GM12878 (cell line): ENCODE results near the gene KMO. TPM values are rescaled to one million over a fixed set of nuclear protein-coding genes. Genes with fewer than 3 reads are reported as not detected.

Experiments
- ATAC-seq: fragments of 200-7000 bp; cut with Tn5 transposase; 3 replicates; pipeline ENCODE4 v1.9.1; 2020; ENCODE audit warnings: mild to moderate bottlenecking, moderate library complexity
- BruUV-seq: library from RNA; stranded (reverse); fragments of 400-500 nt; replicated peaks from 2 replicates; lab custom pipeline; 2021; lab: Mats Ljungman, UMichigan
- CTCF ChIA-PET: fragments of 300-600 bp; sonication (Branson Sonifier 250); formaldehyde crosslinking; extraction: SDS; loops from one replicate; lab custom pipeline; 2021; ENCODE audit warnings: inconsistent platforms; lab: Yijun Ruan, JAX
- POLR2A ChIA-PET: fragments of 350-600 bp; formaldehyde crosslinking; extraction: SDS; loops from one replicate; lab custom pipeline; 2021; ENCODE audit warnings: inconsistent platforms; lab: Charles Lee
- RAD21 ChIA-PET: fragments of 300-600 bp; sonication (Branson Sonifier 250); formaldehyde crosslinking; loops from one replicate; lab custom pipeline; 2023; ENCODE audit warnings: antibody characterized with exemption; ENCODE audit not compliant: unreplicated experiment; lab: Charles Lee
- SMC1A ChIA-PET: fragments of 300-600 bp; sonication (Branson Sonifier 250); formaldehyde crosslinking; loops from one replicate; lab custom pipeline; 2023; ENCODE audit not compliant: unreplicated experiment, uncharacterized antibody; lab: Charles Lee
- DNase-seq: peaks from one replicate; pipeline ENCODE4 v3.0.0-alpha.2; 2011; ENCODE audit warnings: low read depth, low spot score
- FAIRE-seq: peaks from 3 replicates; lab custom pipeline; 2011; peaks lifted over from hg19 to GRCh38; lab: Jason Lieb, UNC
- H2AFZ ChIP-seq: 2 replicates; pipeline ENCODE4 v1.6.0; 2011; ENCODE audit warnings: low read depth, low read length, control low read depth; ENCODE audit not compliant: control insufficient read depth
- H3K27ac ChIP-seq: 2 replicates; pipeline ENCODE4 v1.5.1; 2011; ENCODE audit warnings: control low read depth; ENCODE audit not compliant: control insufficient read depth, insufficient read depth
- H3K27me3 ChIP-seq, 2 experiments: replicated peaks in 1 of 2; 2 replicates each; pipeline versions ENCODE4 v1.6.0 to v1.6.1; 2011; ENCODE audit warnings: low read length in 1 of 2; ENCODE audit not compliant: control insufficient read depth in 2 of 2, insufficient read depth in 2 of 2
- H3K36me3 ChIP-seq, 2 experiments: 2 replicates each; pipeline ENCODE4 v1.5.1; 2011; ENCODE audit warnings: low read length in 1 of 2; ENCODE audit not compliant: control insufficient read depth in 2 of 2, insufficient read depth in 2 of 2
- H3K4me1 ChIP-seq: 2 replicates; pipeline ENCODE4 v1.6.1; 2011; ENCODE audit warnings: mild to moderate bottlenecking, low read length, moderate library complexity, mixed read lengths; ENCODE audit not compliant: control insufficient read depth, insufficient read depth
- H3K4me2 ChIP-seq: 2 replicates; pipeline ENCODE4 v1.6.0; 2011; ENCODE audit warnings: control low read depth; ENCODE audit not compliant: control insufficient read depth, insufficient read depth
- H3K4me3 ChIP-seq: fragments of 200-600 bp; sonication (generic); 2 replicates; pipeline ENCODE4 v1.5.1; 2016
- H3K79me2 ChIP-seq: 2 replicates; pipeline ENCODE4 v1.6.0; 2011; ENCODE audit warnings: low read length; ENCODE audit not compliant: control insufficient read depth, insufficient read depth
- H3K9ac ChIP-seq: 2 replicates; pipeline ENCODE4 v1.8.0; 2011; ENCODE audit warnings: low read length, control low read depth, mixed read lengths; ENCODE audit not compliant: control insufficient read depth, insufficient read depth
- H3K9me3 ChIP-seq: replicated peaks from 3 replicates; pipeline ENCODE4 v1.5.1; 2011; ENCODE audit warnings: mild to moderate bottlenecking, low read length; ENCODE audit not compliant: control insufficient read depth, insufficient read depth
- H4K20me1 ChIP-seq: 2 replicates; pipeline ENCODE4 v1.6.0; 2011; ENCODE audit not compliant: control insufficient read depth, insufficient read depth
- ASH2L ChIP-seq: fragments of 300-600, 200-600 bp; sonication (generic); IDR thresholded peaks from 2 replicates; pipeline ENCODE4 v1.6.1; 2017; ENCODE audit warnings: low read depth, mild to moderate bottlenecking, borderline replicate concordance
- CBX5 ChIP-seq: sonication (generic); IDR thresholded peaks from 2 replicates; pipeline ENCODE4 v1.6.1; 2016; ENCODE audit warnings: low read depth, moderate library complexity, mild to moderate bottlenecking, inconsistent platforms
- CTCF ChIP-seq, 3 experiments: IDR thresholded peaks in 2 of 3; conservative IDR thresholded peaks in 1 of 3; 2 replicates each; pipeline ENCODE4 v1.5.1; 2011; ENCODE audit warnings: low read depth in 3 of 3, low read length in 3 of 3, mild to moderate bottlenecking in 3 of 3, control low read depth in 2 of 3, moderate library complexity in 2 of 3, inconsistent platforms in 1 of 3, mixed read lengths in 1 of 3; ENCODE audit not compliant: control insufficient read depth in 2 of 3, insufficient read depth in 1 of 3; ENCODE audit errors: extremely low read depth in 1 of 3
- GABPA ChIP-seq: IDR thresholded peaks from 2 replicates; pipeline ENCODE4 v1.6.1; 2014; ENCODE audit warnings: antibody characterized with exemption, low read depth, mild to moderate bottlenecking, inconsistent platforms
- IKZF1 ChIP-seq: fragments of 450-650 bp; conservative IDR thresholded peaks from 2 replicates; pipeline ENCODE4 v1.6.1; 2017; ENCODE audit warnings: antibody characterized with exemption, mild to moderate bottlenecking
- NFIC ChIP-seq: IDR thresholded peaks from 2 replicates; pipeline ENCODE4 v1.6.1; 2012; ENCODE audit warnings: low read depth, mild to moderate bottlenecking, inconsistent platforms, low read length, moderate library complexity
- POLR2AphosphoS2 ChIP-seq: IDR thresholded peaks from 2 replicates; pipeline ENCODE4 v1.6.1; 2011; ENCODE audit warnings: low read depth, mild to moderate bottlenecking, low read length, improper control_type of control experiment, moderate library complexity
- POU2F2 ChIP-seq: IDR thresholded peaks from 3 replicates; pipeline ENCODE4 v1.6.1; 2011; ENCODE audit warnings: low read depth, mild to moderate bottlenecking, low read length, borderline replicate concordance
- SRF ChIP-seq, 2 experiments: IDR thresholded peaks; 2 replicates each; pipeline ENCODE4 v1.6.1; 2011; ENCODE audit warnings: low read depth in 2 of 2, low read length in 2 of 2, mild to moderate bottlenecking in 1 of 2, moderate library complexity in 1 of 2
- TBL1XR1 ChIP-seq: IDR thresholded peaks from 2 replicates; pipeline ENCODE4 v1.6.1; 2012; ENCODE audit warnings: low read depth, low read length, improper control_type of control experiment
- TCF12 ChIP-seq: IDR thresholded peaks from 2 replicates; pipeline ENCODE4 v1.6.1; 2011; ENCODE audit warnings: low read depth, mild to moderate bottlenecking, low read length
- WGBS: methylation state at CpG from one replicate; pipeline ENCODE4 v1.1.6; 2016; ENCODE audit warnings: low lambda C conversion rate; ENCODE audit not compliant: insufficient replicate concordance, insufficient coverage; ENCODE audit errors: missing lambda C conversion rate; 5-methylcytosine and 5-hydroxymethylcytosine counted together
- in situ Hi-C: fragments of 300-500 bp; cut with MboI; formaldehyde crosslinking; loops from 9 replicates; pipeline ENCODE4 v1.14.3; 2018; ENCODE audit warnings: mixed read lengths
- intact Hi-C: fragments of 100-400 bp; cut with micrococcal nuclease; formaldehyde crosslinking; loops from one replicate; pipeline ENCODE4 v1.14.2; 2022; ENCODE audit not compliant: unreplicated experiment
- polyA plus RNA-seq, 11 experiments: library from polyadenylated mRNA; depleted of rRNA in 4 of 11; unstranded in 6 of 11; stranded (reverse) in 5 of 11; fragments of >200 nt; fragmentation: Nextera tagmentation in 4 of 11; fragmentation: Illumina TruSeq in 1 of 11; extraction: Ambion mirVana in 4 of 11; extraction: Trizol in 1 of 11; gene quantifications; 1 replicate in 1 of 11; 2 replicates in 10 of 11; pipeline versions ENCODE4 v1.2.1 to v1.2.3, GENCODE V29; 2011 to 2016; ENCODE audit warnings: inconsistent platforms in 2 of 11, missing spikeins in 2 of 11, low read depth in 1 of 11
- total RNA-seq, 4 experiments: library from RNA; depleted of rRNA in 3 of 4; stranded (reverse); fragments of >200 nt in 3 of 4; fragmentation: Illumina TruSeq in 1 of 4; extraction: Trizol in 1 of 4; gene quantifications; 2 replicates each; pipeline versions ENCODE4 v1.2.1 to v1.2.3, GENCODE V29; 2013 to 2021

Gene KMO
- total and polyA plus RNA-seq, 10 of the 15 experiments (the other 5 are each of a cell fraction or from before 2014, with no cell fraction given), result 0.68 to 5.9 (median 1.5) TPM

- ATAC-seq, result no peak
- WGBS, result 97% methylated on average over 2 of the region's 2 CpGs
- CTCF ChIA-PET, result no interaction called here
- H3K4me1 ChIP-seq, result peaks cover 3% of the 10 kb centered on the region
- intact Hi-C loops (no loop called here), in situ Hi-C loops (no loop called here)
- SMC1A ChIA-PET, result no interaction called here
- BruUV-seq, result no TSS peak
- H3K4me3 ChIP-seq, result no peak overlapping the region
- no peak for TF ChIP-seq TCF12
- TF ChIP-seq TBL1XR1, result no peak
- no peak overlapping the region for H3K9ac ChIP-seq
- POLR2A ChIA-PET, result no interaction called here
- RAD21 ChIA-PET, result no interaction called here
- peaks cover 3% of the 10 kb centered on the region for H3K79me2 ChIP-seq
- no peak overlapping the region for H3K4me2 ChIP-seq
- no peaks in the 10 kb centered on the region; a peak in 1 of 4 replicates for H3K36me3 ChIP-seq
- DNase-seq, result no peak
- no peak for FAIRE-seq
- H4K20me1 ChIP-seq, result no peaks in the 10 kb centered on the region
- H3K27ac ChIP-seq, result no peak overlapping the region
- no peaks in the 10 kb centered on the region for H3K9me3 ChIP-seq
- no peak overlapping the region for H2AFZ ChIP-seq
- H3K27me3 ChIP-seq, result no peaks in the 10 kb centered on the region
These were observed 98.7 kb downstream of the KMO start for GRCh38 chr1:241630899-241631298.

GRCh38 chr1:241631674-241632073, 99.5 kb downstream of the KMO start:
- in situ Hi-C loops (no loop called here), intact Hi-C loops (no loop called here)
- DNase-seq (no peak), FAIRE-seq (no peak), ATAC-seq (no peak)
- H3K27me3 ChIP-seq, result no peaks in the 10 kb centered on the region
- ChIA-PET SMC1A (no interaction called here), POLR2A (no interaction called here), CTCF (interaction anchor here (2.5 kb wide), 1 partner anchor 21 kb away, joined by 10 read pairs; no protein-coding TSS in a partner anchor), RAD21 (no interaction called here)
- H3K27ac ChIP-seq, result no peak overlapping the region
- no peak overlapping the region for H3K9ac ChIP-seq
- H2AFZ ChIP-seq, result no peak overlapping the region
- H3K4me3 ChIP-seq, result no peak overlapping the region
- TF ChIP-seq POU2F2 (no peak), IKZF1 (no peak), CTCF (IDR thresholded peaks at IDR 0.05 in 2 of 3, conservative IDR thresholded peaks at IDR 0.05 in 1 of 3; ENCODE audit: control insufficient read depth in 2 of 3, extremely low read depth in 1 of 3, insufficient read depth in 1 of 3, low read depth in 3 of 3, low read length in 3 of 3) (no peak), SRF (IDR thresholded peaks at IDR 0.05; ENCODE audit: low read depth in 2 of 2, low read length in 2 of 2) (no peak), NFIC (no peak), ASH2L (no peak), GABPA (no peak), POLR2AphosphoS2 (no peak), CBX5 (no peak)
- H3K36me3 ChIP-seq, result no peaks in the 10 kb centered on the region; a peak in 1 of 4 replicates
- H4K20me1 ChIP-seq, result no peaks in the 10 kb centered on the region
- BruUV-seq, result no TSS peak
- 68% methylated on average over 5 of the region's 5 CpGs for WGBS
- peaks cover 10% of the 10 kb centered on the region for H3K79me2 ChIP-seq
- H3K4me1 ChIP-seq, result peaks cover 8% of the 10 kb centered on the region
- H3K4me2 ChIP-seq, result no peak overlapping the region
- H3K9me3 ChIP-seq, result no peaks in the 10 kb centered on the region
